GM12878 (cell line): ENCODE measurements around the gene MBD5. TPM values are rescaled to one million over a fixed set of nuclear protein-coding genes. Genes with fewer than 3 reads are reported as not detected.

Experiments
- ATAC-seq: fragments of 200-7000 bp; cut with Tn5 transposase; 3 replicates; pipeline ENCODE4 v1.9.1; 2020; ENCODE audit warnings: mild to moderate bottlenecking, moderate library complexity
- BruUV-seq: library from RNA; stranded (reverse); fragments of 400-500 nt; replicated peaks from 2 replicates; lab custom pipeline; 2021; lab: Mats Ljungman, UMichigan
- CTCF ChIA-PET: fragments of 300-600 bp; sonication (Branson Sonifier 250); formaldehyde crosslinking; extraction: SDS; loops from one replicate; lab custom pipeline; 2021; ENCODE audit warnings: inconsistent platforms; lab: Yijun Ruan, JAX
- POLR2A ChIA-PET: fragments of 350-600 bp; formaldehyde crosslinking; extraction: SDS; loops from one replicate; lab custom pipeline; 2021; ENCODE audit warnings: inconsistent platforms; lab: Charles Lee
- RAD21 ChIA-PET: fragments of 300-600 bp; sonication (Branson Sonifier 250); formaldehyde crosslinking; loops from one replicate; lab custom pipeline; 2023; ENCODE audit warnings: antibody characterized with exemption; ENCODE audit not compliant: unreplicated experiment; lab: Charles Lee
- SMC1A ChIA-PET: fragments of 300-600 bp; sonication (Branson Sonifier 250); formaldehyde crosslinking; loops from one replicate; lab custom pipeline; 2023; ENCODE audit not compliant: unreplicated experiment, uncharacterized antibody; lab: Charles Lee
- DNase-seq: peaks from one replicate; pipeline ENCODE4 v3.0.0-alpha.2; 2011; ENCODE audit warnings: low read depth, low spot score
- FAIRE-seq: peaks from 3 replicates; lab custom pipeline; 2011; peaks lifted over from hg19 to GRCh38; lab: Jason Lieb, UNC
- H2AFZ ChIP-seq: 2 replicates; pipeline ENCODE4 v1.6.0; 2011; ENCODE audit warnings: low read depth, low read length, control low read depth; ENCODE audit not compliant: control insufficient read depth
- H3K27ac ChIP-seq: 2 replicates; pipeline ENCODE4 v1.5.1; 2011; ENCODE audit warnings: control low read depth; ENCODE audit not compliant: control insufficient read depth, insufficient read depth
- H3K27me3 ChIP-seq, 2 experiments: replicated peaks in 1 of 2; 2 replicates each; pipeline versions ENCODE4 v1.6.0 to v1.6.1; 2011; ENCODE audit warnings: low read length in 1 of 2; ENCODE audit not compliant: control insufficient read depth in 2 of 2, insufficient read depth in 2 of 2
- H3K36me3 ChIP-seq, 2 experiments: 2 replicates each; pipeline ENCODE4 v1.5.1; 2011; ENCODE audit warnings: low read length in 1 of 2; ENCODE audit not compliant: control insufficient read depth in 2 of 2, insufficient read depth in 2 of 2
- H3K4me1 ChIP-seq: 2 replicates; pipeline ENCODE4 v1.6.1; 2011; ENCODE audit warnings: mild to moderate bottlenecking, low read length, moderate library complexity, mixed read lengths; ENCODE audit not compliant: control insufficient read depth, insufficient read depth
- H3K4me2 ChIP-seq: 2 replicates; pipeline ENCODE4 v1.6.0; 2011; ENCODE audit warnings: control low read depth; ENCODE audit not compliant: control insufficient read depth, insufficient read depth
- H3K4me3 ChIP-seq: fragments of 200-600 bp; sonication (generic); 2 replicates; pipeline ENCODE4 v1.5.1; 2016
- H3K79me2 ChIP-seq: 2 replicates; pipeline ENCODE4 v1.6.0; 2011; ENCODE audit warnings: low read length; ENCODE audit not compliant: control insufficient read depth, insufficient read depth
- H3K9ac ChIP-seq: 2 replicates; pipeline ENCODE4 v1.8.0; 2011; ENCODE audit warnings: low read length, control low read depth, mixed read lengths; ENCODE audit not compliant: control insufficient read depth, insufficient read depth
- H3K9me3 ChIP-seq: replicated peaks from 3 replicates; pipeline ENCODE4 v1.5.1; 2011; ENCODE audit warnings: mild to moderate bottlenecking, low read length; ENCODE audit not compliant: control insufficient read depth, insufficient read depth
- H4K20me1 ChIP-seq: 2 replicates; pipeline ENCODE4 v1.6.0; 2011; ENCODE audit not compliant: control insufficient read depth, insufficient read depth
- BACH1 ChIP-seq: fragments of 450-650 bp; IDR thresholded peaks from 2 replicates; pipeline ENCODE4 v1.6.1; 2017; ENCODE audit warnings: mild to moderate bottlenecking, borderline replicate concordance
- CEBPZ ChIP-seq: fragments of 150-350 bp; IDR thresholded peaks from 2 replicates; pipeline ENCODE4 v1.6.1; 2016; ENCODE audit warnings: low read depth, low read length
- ELK1 ChIP-seq: IDR thresholded peaks from 2 replicates; pipeline ENCODE4 v1.6.1; 2012; ENCODE audit warnings: low read depth, low read length, improper control_type of control experiment
- ESRRA ChIP-seq: IDR thresholded peaks from 2 replicates; pipeline ENCODE4 v1.6.1; 2012; ENCODE audit warnings: mild to moderate bottlenecking, low read length, improper control_type of control experiment
- ETV6 ChIP-seq, 2 experiments: fragments of 450-650 bp in 1 of 2; IDR thresholded peaks in 1 of 2; conservative IDR thresholded peaks in 1 of 2; 2 replicates each; pipeline ENCODE4 v1.6.1; 2014; ENCODE audit warnings: antibody characterized with exemption in 1 of 2, borderline replicate concordance in 1 of 2, low read depth in 1 of 2, mild to moderate bottlenecking in 1 of 2, moderate library complexity in 1 of 2
- FOS ChIP-seq: IDR thresholded peaks from 3 replicates; pipeline ENCODE4 v1.6.1; 2011; ENCODE audit warnings: borderline replicate concordance; ENCODE audit not compliant: insufficient read length; ENCODE audit errors: extremely low read depth
- MTA2 ChIP-seq: fragments of 450-650 bp; IDR thresholded peaks from 2 replicates; pipeline ENCODE4 v1.6.1; 2016; ENCODE audit warnings: low read depth, mild to moderate bottlenecking, moderate library complexity
- NBN ChIP-seq: fragments of 450-650 bp; IDR thresholded peaks from 2 replicates; pipeline ENCODE4 v1.6.1; 2016
- NR2C1 ChIP-seq: fragments of 450-650 bp; IDR thresholded peaks from 2 replicates; pipeline ENCODE4 v1.6.1; 2017; ENCODE audit warnings: antibody characterized with exemption, mild to moderate bottlenecking, moderate library complexity
- RB1 ChIP-seq: fragments of 450-650 bp; formaldehyde crosslinking; IDR thresholded peaks from 2 replicates; pipeline ENCODE4 v1.6.1; 2017; ENCODE audit warnings: mild to moderate bottlenecking, borderline replicate concordance
- SMAD5 ChIP-seq: IDR thresholded peaks from 2 replicates; pipeline ENCODE4 v1.6.1; 2016; ENCODE audit warnings: antibody characterized with exemption, low read depth
- USF2 ChIP-seq: IDR thresholded peaks from 2 replicates; pipeline ENCODE4 v1.6.1; 2011; ENCODE audit warnings: low read depth, low read length, improper control_type of control experiment, borderline replicate concordance
- ZNF207 ChIP-seq: fragments of 450-650 bp; IDR thresholded peaks from 2 replicates; pipeline ENCODE4 v1.6.1; 2014; ENCODE audit warnings: antibody characterized with exemption, mild to moderate bottlenecking, borderline replicate concordance
- ZNF592 ChIP-seq: fragments of 450-650 bp; IDR thresholded peaks from 2 replicates; pipeline ENCODE4 v1.6.1; 2017; ENCODE audit warnings: mild to moderate bottlenecking, moderate library complexity
- WGBS: methylation state at CpG from one replicate; pipeline ENCODE4 v1.1.6; 2016; ENCODE audit warnings: low lambda C conversion rate; ENCODE audit not compliant: insufficient replicate concordance, insufficient coverage; ENCODE audit errors: missing lambda C conversion rate; 5-methylcytosine and 5-hydroxymethylcytosine counted together
- in situ Hi-C: fragments of 300-500 bp; cut with MboI; formaldehyde crosslinking; loops from 9 replicates; pipeline ENCODE4 v1.14.3; 2018; ENCODE audit warnings: mixed read lengths
- intact Hi-C: fragments of 100-400 bp; cut with micrococcal nuclease; formaldehyde crosslinking; loops from one replicate; pipeline ENCODE4 v1.14.2; 2022; ENCODE audit not compliant: unreplicated experiment
- polyA plus RNA-seq, 11 experiments: library from polyadenylated mRNA; depleted of rRNA in 4 of 11; unstranded in 6 of 11; stranded (reverse) in 5 of 11; fragments of >200 nt; fragmentation: Nextera tagmentation in 4 of 11; fragmentation: Illumina TruSeq in 1 of 11; extraction: Ambion mirVana in 4 of 11; extraction: Trizol in 1 of 11; gene quantifications; 1 replicate in 1 of 11; 2 replicates in 10 of 11; pipeline versions ENCODE4 v1.2.1 to v1.2.3, GENCODE V29; 2011 to 2016; ENCODE audit warnings: inconsistent platforms in 2 of 11, missing spikeins in 2 of 11, low read depth in 1 of 11
- total RNA-seq, 4 experiments: library from RNA; depleted of rRNA in 3 of 4; stranded (reverse); fragments of >200 nt in 3 of 4; fragmentation: Illumina TruSeq in 1 of 4; extraction: Trizol in 1 of 4; gene quantifications; 2 replicates each; pipeline versions ENCODE4 v1.2.1 to v1.2.3, GENCODE V29; 2013 to 2021

Gene MBD5
- total and polyA plus RNA-seq, 10 of the 15 experiments (the other 5 are each of a cell fraction or from before 2014, with no cell fraction given), result 7.4 to 58.0 (median 21.2) TPM

- TF ChIP-seq CEBPZ (no peak), ELK1 (no peak), USF2 (no peak)
Measured at GRCh38 chr2:148486655-148487054, 465.8 kb downstream of the MBD5 start (continued).

GRCh38 chr2:148487439-148487838 is 466.5 kb downstream of the MBD5 start:
- POLR2A ChIA-PET, result no interaction called here
- no peak overlapping the region for H3K4me3 ChIP-seq
- intact Hi-C loops (no loop called here), in situ Hi-C loops (no loop called here)
- no peaks in the 10 kb centered on the region for H3K9me3 ChIP-seq
- H3K27me3 ChIP-seq, result no peaks in the 10 kb centered on the region
- peaks cover 0 to 2% of the 10 kb centered on the region in 2 experiments; a peak in 1 of 4 replicates for H3K36me3 ChIP-seq
- WGBS, result 36% methylated on average over 3 of the region's 3 CpGs
- CTCF ChIA-PET, result interaction anchor here (0.6 kb wide), 1 partner anchor 480 kb away, joined by 3 read pairs; no protein-coding TSS in a partner anchor
- DNase-seq (no peak), FAIRE-seq (no peak), ATAC-seq (no peak)
- SMC1A ChIA-PET, result no interaction called here
- H4K20me1 ChIP-seq, result no peaks in the 10 kb centered on the region
- H3K9ac ChIP-seq, result no peak overlapping the region
- no peak overlapping the region for H3K4me2 ChIP-seq
- RAD21 ChIA-PET, result no interaction called here
- H3K27ac ChIP-seq, result no peak overlapping the region
- no peak overlapping the region for H2AFZ ChIP-seq
- BruUV-seq, result no TSS peak
- no peaks in the 10 kb centered on the region for H3K4me1 ChIP-seq
- no peaks in the 10 kb centered on the region for H3K79me2 ChIP-seq
- TF ChIP-seq ETV6 (conservative IDR thresholded peaks at IDR 0.05 in 1 of 2, IDR thresholded peaks at IDR 0.05 in 1 of 2; ENCODE audit: borderline replicate concordance in 1 of 2, low read depth in 1 of 2) (no peak), NR2C1 (no peak), ZNF207 (no peak), RB1 (no peak), MTA2 (no peak), SMAD5 (no peak), NBN (no peak), BACH1 (no peak), ESRRA (no peak), FOS (no peak), ZNF592 (no peak)
